HT1080 (cell line): ENCODE measurements around the gene SLC25A34. TPM values are rescaled to one million over a fixed set of nuclear protein-coding genes. Genes with fewer than 3 reads are reported as not detected.

Experiments used
- DNase-seq: peaks from one replicate; pipeline ENCODE4 v3.0.0-alpha.2; 2015; ENCODE audit warnings: low read depth
- total RNA-seq: library from RNA; depleted of rRNA; stranded (reverse); fragments of >200 nt; shearing (Covaris generic); gene quantifications from 2 replicates; pipeline ENCODE4 v1.2.3, GENCODE V29; 2014

The SLC25A34 gene
- total RNA-seq, 1 experiment from 2014 or later: 0.16 TPM

GRCh38 chr1:15751717-15752116, 15.7 kb downstream of the SLC25A34 start:
- DNase-seq: no peak

- no peak for DNase-seq
Observed at GRCh38 chr1:15753776-15754175, 17.7 kb downstream of the SLC25A34 start.

- DNase-seq: no peak
Observed at GRCh38 chr1:15755021-15755645, 19.1 kb downstream of the SLC25A34 start.

- DNase-seq: no peak
Observed at GRCh38 chr1:15755646-15756040, 19.6 kb downstream of the SLC25A34 start.

GRCh38 chr1:15756143-15757015, 20.3 kb downstream of the SLC25A34 start:
- peak; percentile 80 for DNase-seq

GRCh38 chr1:15757016-15757543, 21.0 kb downstream of the SLC25A34 start:
- DNase-seq: no peak

GRCh38 chr1:15757575-15758342, 21.7 kb downstream of the SLC25A34 start:
- no peak for DNase-seq

GRCh38 chr1:15758343-15758931, 22.4 kb downstream of the SLC25A34 start, which contains the start of gene FBLIM1:
Gene FBLIM1, plus strand, starts transcription at chr1:15758795. Its CDS starts 6,189 bp downstream, at chr1:15764984.
- DNase-seq: no peak

- DNase-seq: no peak
Observed at GRCh38 chr1:15758953-15759661, 23.0 kb downstream of the SLC25A34 start.

GRCh38 chr1:15760520-15761211, 24.6 kb downstream of the SLC25A34 start:
- DNase-seq: peak; percentile 92

- no peak for DNase-seq
Observed at GRCh38 chr1:15761366-15762128, 25.5 kb downstream of the SLC25A34 start.

GRCh38 chr1:15762546-15762945, 26.5 kb downstream of the SLC25A34 start:
- no peak for DNase-seq

- no peak for DNase-seq
Observed at GRCh38 chr1:15764269-15764764, 28.3 kb downstream of the SLC25A34 start.

GRCh38 chr1:15764890-15765289, 28.8 kb downstream of the SLC25A34 start:
- no peak for DNase-seq

- peak; percentile 98 for DNase-seq
Observed at GRCh38 chr1:15765495-15766194, 29.6 kb downstream of the SLC25A34 start.

- DNase-seq: no peak
Observed at GRCh38 chr1:15767941-15768340, 31.9 kb downstream of the SLC25A34 start.

- DNase-seq: no peak
Observed at GRCh38 chr1:15768388-15768787, 32.3 kb downstream of the SLC25A34 start.

GRCh38 chr1:15770313-15770962, 34.4 kb downstream of the SLC25A34 start:
- DNase-seq: no peak
